Measurements from ENCODE around the gene BTC.

Gene BTC

GRCh38 chr4:74752798-74753197 lies 41.5 kb downstream of the BTC start:
- Histone ChIP-seq H3K9ac (no peak overlapping the region), H3K4me1 (ENCODE audit: low read depth, poor library complexity, severe bottlenecking) (no peaks in the 10 kb centered on the region), H3K27me3 (ENCODE audit: insufficient read depth, low read depth) (no peaks in the 10 kb centered on the region), H3K79me2 (ENCODE audit: insufficient read depth, low read depth) (no peaks in the 10 kb centered on the region), H4K20me1 (ENCODE audit: insufficient read depth) (no peaks in the 10 kb centered on the region), H3K36me3 (ENCODE audit: insufficient read depth) (no peaks in the 10 kb centered on the region), H2AFZ (ENCODE audit: low read depth) (no peak overlapping the region), H3K4me2 (no peak overlapping the region), H3K4me3 (IDR thresholded peaks at IDR 0.05; ENCODE audit: insufficient read depth, low read depth, low read length) (no peak overlapping the region), H3K27ac (no peak overlapping the region)
- no peak for TF ChIP-seq CTCF (conservative IDR thresholded peaks at IDR 0.05; ENCODE audit: low read depth, low read length)

GRCh38 chr4:74751856-74752255 lies 42.5 kb downstream of the BTC start:
- Histone ChIP-seq H2AFZ (ENCODE audit: low read depth) (no peak overlapping the region), H3K4me3 (IDR thresholded peaks at IDR 0.05; ENCODE audit: insufficient read depth, low read depth, low read length) (no peak overlapping the region), H3K27me3 (ENCODE audit: insufficient read depth, low read depth) (no peaks in the 10 kb centered on the region), H3K79me2 (ENCODE audit: insufficient read depth, low read depth) (no peaks in the 10 kb centered on the region), H4K20me1 (ENCODE audit: insufficient read depth) (no peaks in the 10 kb centered on the region), H3K27ac (no peak overlapping the region), H3K9ac (no peak overlapping the region), H3K4me1 (ENCODE audit: low read depth, poor library complexity, severe bottlenecking) (no peaks in the 10 kb centered on the region), H3K4me2 (no peak overlapping the region), H3K36me3 (ENCODE audit: insufficient read depth) (no peaks in the 10 kb centered on the region)
- TF ChIP-seq CTCF (conservative IDR thresholded peaks at IDR 0.05; ENCODE audit: low read depth, low read length), result no peak

GRCh38 chr4:74751247-74751646 lies 43.1 kb downstream of the BTC start:
- H3K36me3 ChIP-seq (ENCODE audit: insufficient read depth), result no peaks in the 10 kb centered on the region
- H3K27me3 ChIP-seq (ENCODE audit: insufficient read depth, low read depth), result no peaks in the 10 kb centered on the region
- no peak overlapping the region for H3K4me3 ChIP-seq (IDR thresholded peaks at IDR 0.05; ENCODE audit: insufficient read depth, low read depth, low read length)
- H3K27ac ChIP-seq, result no peak overlapping the region
- no peaks in the 10 kb centered on the region for H4K20me1 ChIP-seq (ENCODE audit: insufficient read depth)
- no peak overlapping the region for H2AFZ ChIP-seq (ENCODE audit: low read depth)
- H3K9ac ChIP-seq, result no peak overlapping the region
- TF ChIP-seq CTCF (conservative IDR thresholded peaks at IDR 0.05; ENCODE audit: low read depth, low read length), result no peak
- no peaks in the 10 kb centered on the region for H3K4me1 ChIP-seq (ENCODE audit: low read depth, poor library complexity, severe bottlenecking)
- H3K79me2 ChIP-seq (ENCODE audit: insufficient read depth, low read depth), result no peaks in the 10 kb centered on the region
- H3K4me2 ChIP-seq, result no peak overlapping the region

- Histone ChIP-seq H4K20me1 (ENCODE audit: insufficient read depth) (no peaks in the 10 kb centered on the region), H2AFZ (ENCODE audit: low read depth) (no peak overlapping the region), H3K27me3 (ENCODE audit: insufficient read depth, low read depth) (no peaks in the 10 kb centered on the region), H3K4me3 (IDR thresholded peaks at IDR 0.05; ENCODE audit: insufficient read depth, low read depth, low read length) (no peak overlapping the region), H3K27ac (no peak overlapping the region), H3K4me2 (no peak overlapping the region), H3K4me1 (ENCODE audit: low read depth, poor library complexity, severe bottlenecking) (no peaks in the 10 kb centered on the region), H3K36me3 (ENCODE audit: insufficient read depth) (no peaks in the 10 kb centered on the region), H3K79me2 (ENCODE audit: insufficient read depth, low read depth) (no peaks in the 10 kb centered on the region), H3K9ac (no peak overlapping the region)
- no peak for TF ChIP-seq CTCF (conservative IDR thresholded peaks at IDR 0.05; ENCODE audit: low read depth, low read length)
These were observed 52.1 kb downstream of the BTC start for GRCh38 chr4:74742185-74742584.
